Choroid plexus epithelial cell (primary cell): Measurements from ENCODE around the gene GFRA4.
A peak's percentile ranks its signal among the peaks of the same experiment; 100 is the strongest.

Experiments used
- DNase-seq: peaks from one replicate; pipeline ENCODE4 v3.0.0-alpha.2; 2010; ENCODE audit warnings: low read depth
- H3K4me3 ChIP-seq: 2 replicates; pipeline ENCODE4 v1.5.1; 2011; ENCODE audit warnings: low read depth, mild to moderate bottlenecking, control low read depth, low read length, moderate library complexity
- TF ChIP-seq, protein P1 (sequence below): conservative IDR thresholded peaks from 2 replicates; pipeline ENCODE4 v1.5.1; 2011; ENCODE audit warnings: low read depth, mild to moderate bottlenecking, control low read depth, inconsistent platforms, low read length, moderate library complexity

GFRA4 gene

DNA sequence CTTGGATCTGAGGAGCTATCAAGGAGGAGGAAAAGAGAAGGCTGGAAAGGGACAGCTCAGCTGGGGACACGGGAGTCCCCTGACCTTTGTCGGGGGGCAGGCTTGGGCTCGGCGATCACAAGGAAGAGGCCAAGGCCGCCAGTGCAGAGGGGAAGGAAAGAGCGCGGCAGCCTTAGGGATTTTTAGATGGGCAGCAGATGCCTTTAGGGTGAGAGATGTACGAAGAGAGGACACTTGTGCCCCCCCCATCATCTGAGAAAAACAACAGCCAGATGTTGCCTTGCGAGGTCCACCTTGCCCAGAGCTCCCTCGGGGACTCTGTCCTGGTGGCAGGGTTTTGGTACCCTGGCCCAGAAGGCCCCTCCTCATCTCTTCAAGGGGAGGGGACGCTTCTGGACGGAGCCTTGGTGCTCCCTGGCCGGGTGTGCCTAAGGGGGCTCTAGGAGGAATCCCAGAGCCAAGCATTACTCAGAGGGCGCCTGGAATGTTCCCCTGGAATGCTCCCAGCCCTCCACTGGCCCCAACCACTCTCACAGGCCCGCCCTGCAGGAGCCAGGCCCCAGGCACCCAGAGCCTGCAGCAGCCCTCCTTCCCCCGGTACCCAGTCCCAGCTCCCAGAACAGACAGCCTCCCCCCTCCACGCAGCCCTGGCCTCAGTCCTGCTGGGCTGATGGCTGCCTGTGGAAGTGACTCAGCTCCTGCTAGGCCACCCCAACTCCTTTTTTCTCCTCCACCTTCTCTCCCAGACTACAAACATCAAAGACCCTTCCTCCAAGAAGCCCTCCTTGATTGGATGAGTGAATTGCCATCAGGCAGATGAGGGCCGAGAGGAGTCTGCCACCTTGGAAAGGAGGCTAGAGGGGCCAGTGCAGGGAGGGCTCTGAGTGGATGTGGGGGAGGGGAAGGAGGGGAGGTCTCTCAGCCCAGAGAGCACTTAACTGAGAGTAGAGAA, 16.8 kb upstream of the GFRA4 start:
- peak; percentile 76 for DNase-seq
- TF ChIP-seq, protein P1, sequence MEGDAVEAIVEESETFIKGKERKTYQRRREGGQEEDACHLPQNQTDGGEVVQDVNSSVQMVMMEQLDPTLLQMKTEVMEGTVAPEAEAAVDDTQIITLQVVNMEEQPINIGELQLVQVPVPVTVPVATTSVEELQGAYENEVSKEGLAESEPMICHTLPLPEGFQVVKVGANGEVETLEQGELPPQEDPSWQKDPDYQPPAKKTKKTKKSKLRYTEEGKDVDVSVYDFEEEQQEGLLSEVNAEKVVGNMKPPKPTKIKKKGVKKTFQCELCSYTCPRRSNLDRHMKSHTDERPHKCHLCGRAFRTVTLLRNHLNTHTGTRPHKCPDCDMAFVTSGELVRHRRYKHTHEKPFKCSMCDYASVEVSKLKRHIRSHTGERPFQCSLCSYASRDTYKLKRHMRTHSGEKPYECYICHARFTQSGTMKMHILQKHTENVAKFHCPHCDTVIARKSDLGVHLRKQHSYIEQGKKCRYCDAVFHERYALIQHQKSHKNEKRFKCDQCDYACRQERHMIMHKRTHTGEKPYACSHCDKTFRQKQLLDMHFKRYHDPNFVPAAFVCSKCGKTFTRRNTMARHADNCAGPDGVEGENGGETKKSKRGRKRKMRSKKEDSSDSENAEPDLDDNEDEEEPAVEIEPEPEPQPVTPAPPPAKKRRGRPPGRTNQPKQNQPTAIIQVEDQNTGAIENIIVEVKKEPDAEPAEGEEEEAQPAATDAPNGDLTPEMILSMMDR: no peak
- H3K4me3 ChIP-seq: peak overlapping the region; percentile 65

DNA sequence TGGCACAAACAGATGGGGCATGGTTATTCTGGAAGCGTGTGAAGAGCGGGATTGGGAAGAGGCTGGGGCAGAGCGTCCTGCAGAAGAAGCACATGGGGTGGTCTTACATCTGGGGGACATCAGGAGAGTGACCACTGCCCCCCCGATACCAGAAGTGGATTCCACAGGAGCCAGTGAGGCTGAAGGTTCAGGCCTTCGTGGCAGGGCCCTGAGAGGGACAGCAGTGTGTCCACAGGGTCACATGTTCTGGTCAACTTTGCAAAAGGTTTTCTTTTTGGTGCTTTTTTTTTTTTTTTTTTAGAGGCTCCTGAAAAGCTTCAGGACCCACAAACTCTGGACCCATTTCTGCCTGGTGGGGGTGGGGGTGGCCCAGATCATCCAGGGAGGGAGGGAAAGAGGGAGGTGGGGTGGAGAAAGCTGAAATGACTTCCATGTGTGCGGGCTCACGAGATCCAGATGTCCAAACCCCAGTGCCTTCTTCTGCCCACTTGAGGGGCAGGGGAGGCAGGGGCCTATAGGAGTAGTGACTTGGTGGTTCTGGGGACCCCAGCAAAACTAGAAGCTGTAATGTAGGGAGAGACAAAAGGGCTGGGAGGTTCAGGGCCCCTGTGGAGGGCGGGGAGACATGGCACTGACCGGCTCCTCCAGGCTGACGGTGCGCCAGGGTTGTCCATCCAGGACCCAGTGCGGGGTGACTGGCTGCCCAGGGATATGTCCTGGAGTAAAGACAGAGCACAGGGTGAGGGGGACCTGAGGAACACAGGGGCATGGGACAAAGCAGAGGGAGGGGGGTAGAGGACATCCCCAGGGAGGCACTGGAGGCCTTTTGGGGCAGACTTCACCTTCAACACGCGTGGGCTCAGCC, 15.9 kb upstream of the GFRA4 start:
- TF ChIP-seq, protein P1: no peak
- H3K4me3 ChIP-seq: no peak overlapping the region
- DNase-seq: no peak

GRCh38 chr20:3678198-3678597, 15.0 kb upstream of the GFRA4 start:
- TF ChIP-seq, protein P1: no peak
- no peak for DNase-seq
- H3K4me3 ChIP-seq: no peak overlapping the region

DNA sequence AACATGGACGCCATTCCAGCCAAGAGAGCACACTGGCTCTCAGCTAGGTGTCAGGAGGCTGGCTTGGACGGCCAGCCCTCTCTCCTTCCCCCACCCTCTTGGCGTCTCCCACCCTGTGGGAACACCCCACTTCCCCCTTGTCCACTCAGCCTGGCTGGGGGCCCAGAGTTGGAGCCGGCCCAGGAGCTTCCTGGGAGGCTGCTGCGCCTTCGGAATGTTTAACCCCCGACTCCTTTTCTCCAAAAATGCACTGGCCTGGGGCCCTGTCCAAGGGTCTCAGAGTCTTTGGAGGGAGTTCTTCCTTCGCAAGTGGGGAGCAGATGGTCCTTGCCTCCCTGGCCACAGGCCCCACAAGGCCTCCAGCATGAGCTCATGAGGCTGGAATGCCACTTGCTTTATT, 14.5 kb upstream of the GFRA4 start:
- TF ChIP-seq, protein P1: no peak
- H3K4me3 ChIP-seq: no peak overlapping the region
- DNase-seq: peak; percentile 37

DNA sequence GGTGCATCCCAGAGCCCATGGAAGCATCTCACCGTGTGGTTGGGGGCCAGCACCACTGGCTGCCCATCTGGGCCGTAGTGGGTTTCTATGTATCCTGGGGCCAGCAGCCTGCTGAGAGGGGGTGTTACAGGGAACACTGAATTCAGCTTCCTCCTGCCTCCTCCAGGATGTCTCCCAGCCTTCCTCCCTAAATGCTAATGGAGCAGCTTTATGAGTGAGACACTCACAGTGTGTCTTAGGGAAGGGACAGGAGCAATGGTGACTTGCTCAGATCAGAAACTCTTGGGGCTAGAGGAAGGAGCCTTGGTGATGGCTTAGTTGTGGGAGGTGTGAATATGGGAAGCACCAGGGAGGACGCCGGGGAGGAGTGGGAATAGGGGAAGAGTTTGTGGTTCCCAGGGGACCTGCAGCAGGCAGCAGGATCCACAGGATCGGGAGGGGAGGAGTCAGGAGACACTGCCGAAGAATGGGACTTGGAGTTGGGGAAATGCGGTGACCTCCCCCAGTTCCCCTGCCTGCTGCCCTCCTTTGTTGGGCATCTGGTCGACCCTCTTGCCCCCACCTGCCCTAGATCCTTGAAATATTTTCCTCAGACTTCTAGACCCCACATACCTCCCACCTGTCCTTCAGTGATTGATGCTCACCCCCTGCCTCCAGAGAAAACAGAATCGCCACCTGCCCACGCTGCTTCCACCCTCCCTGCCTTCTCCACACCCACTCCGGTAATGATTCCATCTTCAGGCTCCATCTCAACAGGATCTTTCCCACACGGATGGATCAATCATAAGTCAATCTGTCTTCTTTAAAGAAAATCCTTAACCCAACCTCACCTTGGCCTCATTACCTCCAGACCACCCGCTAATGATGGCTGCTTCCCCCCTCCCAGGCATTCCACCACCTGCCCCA, 12.0 kb upstream of the GFRA4 start:
- no peak overlapping the region for H3K4me3 ChIP-seq
- TF ChIP-seq, protein P1: no peak
- DNase-seq: no peak

DNA sequence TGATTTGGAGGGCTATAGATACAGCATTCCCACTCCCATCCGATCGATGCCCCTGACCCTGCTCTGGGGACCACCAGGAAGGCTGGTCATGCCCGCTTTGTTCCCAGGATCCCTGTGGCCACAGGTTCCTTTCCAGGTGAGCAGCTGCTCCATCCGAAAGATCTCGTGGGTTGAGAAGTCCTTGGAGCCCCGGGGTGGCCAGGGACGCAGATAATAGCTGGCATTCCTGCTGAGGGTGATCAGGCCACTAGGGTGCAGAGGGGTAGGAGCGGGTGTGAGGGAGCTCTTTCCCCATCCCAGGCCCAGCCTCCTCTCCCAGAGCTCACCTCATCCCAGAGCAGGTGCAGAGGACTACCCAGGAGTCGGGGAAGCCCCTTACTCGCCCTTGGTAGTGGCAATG, 11.2 kb upstream of the GFRA4 start:
- H3K4me3 ChIP-seq: no peak overlapping the region
- DNase-seq: no peak

More for the DNA sequence above, 11.2 kb upstream of the GFRA4 start:
- TF ChIP-seq, protein P1: no peak
